Mesothelial cell of epicardium (in vitro differentiated cells): Measurements from ENCODE around the gene MXRA8. TPM values are rescaled to one million over a fixed set of nuclear protein-coding genes. Genes with fewer than 3 reads are reported as not detected.

ENCODE experiments used
- DNase-seq, 2 experiments: peaks; one replicate each; pipeline ENCODE4 v3.0.0; 2021; ENCODE audit warnings: low spot score in 2 of 2; ENCODE audit not compliant: unreplicated experiment in 2 of 2
- H3K27ac Mint-ChIP-seq: 2 replicates; pipeline ENCODE4 v1.8.0; 2021; ENCODE audit warnings: mixed read lengths
- H3K27me3 Mint-ChIP-seq: 2 replicates; pipeline ENCODE4 v1.8.0; 2021; ENCODE audit warnings: low read depth, mixed read lengths
- H3K36me3 Mint-ChIP-seq: 2 replicates; pipeline ENCODE4 v1.8.0; 2021; ENCODE audit warnings: mixed read lengths
- H3K4me1 Mint-ChIP-seq: 2 replicates; pipeline ENCODE4 v1.8.0; 2021; ENCODE audit warnings: mixed read lengths
- H3K4me3 Mint-ChIP-seq: 2 replicates; pipeline ENCODE4 v1.8.0; 2021; ENCODE audit warnings: mild to moderate bottlenecking, moderate library complexity, mixed read lengths
- H3K9me3 Mint-ChIP-seq: 2 replicates; pipeline ENCODE4 v1.8.0; 2021; ENCODE audit warnings: mixed read lengths
- CTCF ChIP-seq: fragments of 200-600 bp; sonication (generic); IDR thresholded peaks from one replicate; pipeline ENCODE4 v1.5.0; 2021; ENCODE audit warnings: antibody characterized with exemption; ENCODE audit not compliant: unreplicated experiment
- total RNA-seq: library from RNA; stranded (reverse); gene quantifications from 3 replicates; pipeline ENCODE4 v1.2.1, GENCODE V29; 2021

MXRA8 gene
- total RNA-seq, 1 donor from 2014 or later = 157 TPM

- no peak overlapping the region for H3K27ac Mint-ChIP-seq
- no peak for TF ChIP-seq CTCF
- no peak for DNase-seq
- H3K9me3 Mint-ChIP-seq = no peaks in the 10 kb centered on the region
- no peaks in the 10 kb centered on the region for H3K27me3 Mint-ChIP-seq
- peaks cover 13% of the 10 kb centered on the region for H3K36me3 Mint-ChIP-seq
- no peak overlapping the region for H3K4me3 Mint-ChIP-seq
- H3K4me1 Mint-ChIP-seq = peaks cover 1% of the 10 kb centered on the region
Measured at GRCh38 chr1:1335792-1336248, 22.5 kb downstream of the MXRA8 start.

- TF ChIP-seq CTCF = no peak
- H3K9me3 Mint-ChIP-seq = no peaks in the 10 kb centered on the region
- no peak overlapping the region for H3K4me3 Mint-ChIP-seq
- peaks cover 3% of the 10 kb centered on the region for H3K4me1 Mint-ChIP-seq
- no peak for DNase-seq
- H3K27ac Mint-ChIP-seq = no peak overlapping the region
- peaks cover 7% of the 10 kb centered on the region for H3K36me3 Mint-ChIP-seq
- no peaks in the 10 kb centered on the region for H3K27me3 Mint-ChIP-seq
Measured at GRCh38 chr1:1335283-1335682, 23.1 kb downstream of the MXRA8 start.

DNA sequence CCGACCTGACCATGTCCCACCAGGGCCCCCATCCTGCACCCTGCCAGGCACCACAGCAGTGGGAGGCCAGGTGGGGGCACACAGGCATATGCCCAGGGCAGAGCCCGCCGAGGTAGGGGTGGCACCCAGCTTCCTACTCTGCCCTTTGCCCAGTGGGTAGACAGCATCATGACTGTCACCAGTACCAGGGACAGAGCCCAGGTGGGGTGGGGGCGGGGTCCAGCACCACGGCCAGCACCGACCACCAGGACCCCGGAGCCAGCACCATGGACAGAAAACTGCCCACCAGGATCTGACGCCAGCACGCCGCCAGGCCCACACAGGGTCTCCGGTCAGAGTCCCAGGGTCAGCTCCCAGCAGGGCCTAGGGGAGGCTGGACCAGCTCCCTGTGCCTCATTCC, 23.5 kb downstream of the MXRA8 start:
- no peak overlapping the region for H3K4me3 Mint-ChIP-seq
- H3K27me3 Mint-ChIP-seq = no peaks in the 10 kb centered on the region
- peaks cover 6% of the 10 kb centered on the region for H3K36me3 Mint-ChIP-seq
- peaks cover 3% of the 10 kb centered on the region for H3K4me1 Mint-ChIP-seq
- no peak overlapping the region for H3K27ac Mint-ChIP-seq
- TF ChIP-seq CTCF = no peak
- H3K9me3 Mint-ChIP-seq = no peaks in the 10 kb centered on the region
- no peak for DNase-seq

DNA sequence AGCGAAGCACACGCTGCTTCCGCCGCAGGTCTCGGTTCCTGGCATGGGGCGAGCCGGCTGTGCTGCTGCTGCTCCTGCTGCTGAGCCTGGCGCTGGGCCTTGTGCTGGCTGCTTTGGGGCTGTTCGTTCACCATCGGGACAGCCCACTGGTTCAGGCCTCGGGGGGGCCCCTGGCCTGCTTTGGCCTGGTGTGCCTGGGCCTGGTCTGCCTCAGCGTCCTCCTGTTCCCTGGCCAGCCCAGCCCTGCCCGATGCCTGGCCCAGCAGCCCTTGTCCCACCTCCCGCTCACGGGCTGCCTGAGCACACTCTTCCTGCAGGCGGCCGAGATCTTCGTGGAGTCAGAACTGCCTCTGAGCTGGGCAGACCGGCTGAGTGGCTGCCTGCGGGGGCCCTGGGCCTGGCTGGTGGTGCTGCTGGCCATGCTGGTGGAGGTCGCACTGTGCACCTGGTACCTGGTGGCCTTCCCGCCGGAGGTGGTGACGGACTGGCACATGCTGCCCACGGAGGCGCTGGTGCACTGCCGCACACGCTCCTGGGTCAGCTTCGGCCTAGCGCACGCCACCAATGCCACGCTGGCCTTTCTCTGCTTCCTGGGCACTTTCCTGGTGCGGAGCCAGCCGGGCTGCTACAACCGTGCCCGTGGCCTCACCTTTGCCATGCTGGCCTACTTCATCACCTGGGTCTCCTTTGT, 24.7 kb downstream of the MXRA8 start:
- H3K27ac Mint-ChIP-seq = no peak overlapping the region
- no peaks in the 10 kb centered on the region for H3K27me3 Mint-ChIP-seq
- H3K36me3 Mint-ChIP-seq = peaks cover 2% of the 10 kb centered on the region
- DNase-seq = no peak
- H3K4me3 Mint-ChIP-seq = no peak overlapping the region
- H3K9me3 Mint-ChIP-seq = no peaks in the 10 kb centered on the region
- TF ChIP-seq CTCF = no peak
- peaks cover 3% of the 10 kb centered on the region for H3K4me1 Mint-ChIP-seq

DNA sequence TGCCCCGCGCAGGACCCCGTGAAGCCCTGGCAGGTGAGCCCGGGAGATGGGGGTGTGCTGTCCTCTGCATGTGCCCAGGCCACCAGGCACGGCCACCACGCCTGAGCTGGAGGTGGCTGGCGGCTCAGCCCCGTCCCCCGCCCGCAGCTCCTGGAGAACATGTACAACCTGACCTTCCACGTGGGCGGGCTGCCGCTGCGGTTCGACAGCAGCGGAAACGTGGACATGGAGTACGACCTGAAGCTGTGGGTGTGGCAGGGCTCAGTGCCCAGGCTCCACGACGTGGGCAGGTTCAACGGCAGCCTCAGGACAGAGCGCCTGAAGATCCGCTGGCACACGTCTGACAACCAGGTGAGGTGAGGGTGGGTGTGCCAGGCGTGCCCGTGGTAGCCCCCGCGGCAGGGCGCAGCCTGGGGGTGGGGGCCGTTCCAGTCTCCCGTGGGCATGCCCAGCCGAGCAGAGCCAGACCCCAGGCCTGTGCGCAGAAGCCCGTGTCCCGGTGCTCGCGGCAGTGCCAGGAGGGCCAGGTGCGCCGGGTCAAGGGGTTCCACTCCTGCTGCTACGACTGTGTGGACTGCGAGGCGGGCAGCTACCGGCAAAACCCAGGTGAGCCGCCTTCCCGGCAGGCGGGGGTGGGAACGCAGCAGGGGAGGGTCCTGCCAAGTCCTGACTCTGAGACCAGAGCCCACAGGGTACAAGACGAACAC, 25.4 kb downstream of the MXRA8 start:
- H3K36me3 Mint-ChIP-seq = no peaks in the 10 kb centered on the region
- no peak for TF ChIP-seq CTCF

More for the DNA sequence above, 25.4 kb downstream of the MXRA8 start:
- Mint-ChIP-seq H3K4me1 (peaks cover 3% of the 10 kb centered on the region), H3K27ac (no peak overlapping the region), H3K4me3 (no peak overlapping the region), H3K9me3 (no peaks in the 10 kb centered on the region), H3K27me3 (no peaks in the 10 kb centered on the region)
- DNase-seq = no peak
